ENCODE measurements around the gene PATZ1. TPM values are rescaled to one million over a fixed set of nuclear protein-coding genes. Genes with fewer than 3 reads are reported as not detected.
"Not testable (repeated sequence)": the region's sequence is repeated elsewhere in the genome, so short reads cannot be mapped to it uniquely, and the experiment has no call there.

The PATZ1 gene
- total and polyA plus RNA-seq, 2 of the 8 experiments (the other 6 are each of a cell fraction or from before 2014, with no cell fraction given) = 62.1 to 70.9 TPM

GRCh38 chr22:31348009-31348337, 1.8 kb upstream of the PATZ1 start:
- not testable (repeated sequence) for H2AK5ac ChIP-seq (ENCODE audit: low read depth, low read length); H2BK120ac ChIP-seq (replicated peaks; ENCODE audit: low read depth, low read length); H2BK12ac ChIP-seq (ENCODE audit: low read depth, low read length); H3K56ac ChIP-seq (replicated peaks; ENCODE audit: insufficient read length, low read depth, low read length); H3K9me3 ChIP-seq (ENCODE audit: insufficient read depth in 2 of 2, low read depth in 1 of 2, low read length in 1 of 2); H3K4ac ChIP-seq (replicated peaks; ENCODE audit: insufficient read length, low read depth, low read length); H3K18ac ChIP-seq (ENCODE audit: extremely low read depth, low read length); H4K5ac ChIP-seq (ENCODE audit: insufficient read length, low read depth, low read length); H3K14ac ChIP-seq (ENCODE audit: insufficient read length); H2AFZ ChIP-seq (ENCODE audit: low read length); H3K27me3 ChIP-seq (replicated peaks in 1 of 4; ENCODE audit: control insufficient read depth in 3 of 4, extremely low read depth in 1 of 4, insufficient read depth in 3 of 4, low read length in 3 of 4); H4K20me1 ChIP-seq (replicated peaks in 1 of 2; ENCODE audit: control insufficient read depth in 1 of 2, insufficient read depth in 2 of 2, low read length in 2 of 2); FAIRE-seq; H3K79me1 ChIP-seq (ENCODE audit: low read depth, low read length); DNase-seq (ENCODE audit: low read depth in 1 of 2, low spot score in 2 of 2); H3K23ac ChIP-seq (ENCODE audit: insufficient read length); H2BK20ac ChIP-seq (ENCODE audit: low read length); H2BK15ac ChIP-seq (ENCODE audit: low read length)
- peaks cover 28% of the 10 kb centered on the region for H3K23me2 ChIP-seq (ENCODE audit: low read depth, low read length)
- H3K79me2 ChIP-seq (ENCODE audit: control insufficient read depth in 1 of 2, insufficient read depth in 2 of 2, low read length in 2 of 2) = peaks cover 0 to 23% of the 10 kb centered on the region in 2 experiments; a peak in 2 of 4 replicates
- CTCF ChIA-PET (ENCODE audit: partially characterized antibody) = interaction anchor here (1.3 kb wide), 1 partner anchor 15 kb away, joined by 3 read pairs; no protein-coding TSS in a partner anchor
- peak overlapping the region; percentile 98; the same call in 1 of the 2 replicates for H4K8ac ChIP-seq (ENCODE audit: extremely low read depth, insufficient read depth, low read length)
- peaks cover 0 to 19% (median 16%) of the 10 kb centered on the region in 4 experiments; a peak in 6 of 7 replicates for H3K4me1 ChIP-seq (replicated peaks in 1 of 4; ENCODE audit: control insufficient read depth in 3 of 4, insufficient read depth in 4 of 4, low read length in 3 of 4)
- H4K91ac ChIP-seq (replicated peaks; ENCODE audit: insufficient read length, low read length) = peak overlapping the region; percentile 88
- H3K4me2 ChIP-seq (ENCODE audit: insufficient read depth in 1 of 2, low read depth in 2 of 2, low read length in 2 of 2) = peak overlapping the region; percentile 88 to 98
- H2BK5ac ChIP-seq (ENCODE audit: low read depth, low read length) = 0 out of 2 replicates have a peak overlapping the region, but pooled peaks have one; percentile 90
- POLR2A ChIA-PET (ENCODE audit: partially characterized antibody) = interaction anchor here (0.7 to 4.0 kb wide), 16 partner anchors 10 to 144 kb away, joined by 3 to 50 read pairs (median 8); partner anchors contain the start of genes DRG1 and PIK3IP1
- H3K27ac ChIP-seq (ENCODE audit: low read depth, low read length) = 0 out of 2 replicates have a peak overlapping the region, but pooled peaks have one; percentile 93
- H3K9ac ChIP-seq (replicated peaks in 1 of 4; ENCODE audit: extremely low read depth in 1 of 4, low read depth in 3 of 4, low read length in 3 of 4) = peak overlapping the region in 2 of 4 experiments; percentile 67 to 90; a peak in 3 of 7 replicates
- peaks cover 0 to 14% (median 0%) of the 10 kb centered on the region in 4 experiments; a peak in 1 of 8 replicates for H3K36me3 ChIP-seq (ENCODE audit: control insufficient read depth in 2 of 4, insufficient read depth in 4 of 4, low read length in 3 of 4)
- H3K4me3 ChIP-seq (ENCODE audit: extremely low read depth in 1 of 4, insufficient read depth in 2 of 4, low read depth in 3 of 4, low read length in 4 of 4) = peak overlapping the region; percentile 73 to 93 (median 84)
- WGBS, 2 experiments (ENCODE audit: extremely low coverage in 1 of 2, insufficient coverage in 1 of 2, insufficient read length in 1 of 2, insufficient replicate concordance in 2 of 2, low coverage in 1 of 2, low lambda C conversion rate in 2 of 2, missing lambda C conversion rate in 1 of 2) = 88% methylated on average over 16 of the region's 16 CpGs; no CpG with 5 or more reads in 1 of the 2 experiments
